Activated CD8-positive, alpha-beta memory T cell treated with anti-CD3 and anti-CD28 coated beads, Interleukin-2, amount 10 ng/mL, durations not matched to agents 7 days and 5 days (primary cell): ENCODE measurements around the gene PTGIS. TPM values are rescaled to one million over a fixed set of nuclear protein-coding genes. Genes with fewer than 3 reads are reported as not detected.

ENCODE experiments used
- ATAC-seq: fragments of 150-1000 bp; cut with Tn5 transposase; one replicate; pipeline ENCODE4 v1.10.0; 2021; ENCODE audit warnings: moderate library complexity
- CTCF ChIA-PET: fragments of 350-600 bp; sonication (Branson Sonifier 250); formaldehyde crosslinking; loops from one replicate; lab custom pipeline; 2021; ENCODE audit warnings: antibody characterized with exemption; lab: Charles Lee
- DNase-seq: peaks from one replicate; pipeline ENCODE4 v3.0.0-alpha.2; 2020
- H3K27ac Mint-ChIP-seq: one replicate; pipeline ENCODE4 v1.8.0; 2021; ENCODE audit warnings: mild to moderate bottlenecking, mixed read lengths
- H3K27me3 Mint-ChIP-seq: one replicate; pipeline ENCODE4 v1.8.0; 2021; ENCODE audit warnings: mixed read lengths
- H3K36me3 Mint-ChIP-seq: one replicate; pipeline ENCODE4 v1.8.0; 2021; ENCODE audit warnings: mild to moderate bottlenecking, mixed read lengths
- H3K4me1 Mint-ChIP-seq: one replicate; pipeline ENCODE4 v1.8.0; 2021; ENCODE audit warnings: mixed read lengths
- H3K4me3 Mint-ChIP-seq: one replicate; pipeline ENCODE4 v1.8.0; 2021; ENCODE audit warnings: mild to moderate bottlenecking, moderate library complexity, mixed read lengths
- H3K9me3 Mint-ChIP-seq: one replicate; pipeline ENCODE4 v1.8.0; 2022; ENCODE audit warnings: low read depth, mixed read lengths
- total RNA-seq, 2 experiments: library from RNA; stranded (reverse); gene quantifications; one replicate each; pipeline ENCODE4 v1.2.3, GENCODE V29; 2021

Gene PTGIS
- total RNA-seq, 2 experiments from 2014 or later = 3.8 to 15.1 TPM

- peaks cover 16% of the 10 kb centered on the region for H3K36me3 Mint-ChIP-seq
- H3K4me1 Mint-ChIP-seq = peaks cover 8% of the 10 kb centered on the region
- H3K27me3 Mint-ChIP-seq = peaks cover 22% of the 10 kb centered on the region
- no peak overlapping the region for H3K4me3 Mint-ChIP-seq
- H3K27ac Mint-ChIP-seq = no peak overlapping the region
- CTCF ChIA-PET = interaction anchor here (0.8 to 7.9 kb wide), 6 partner anchors 15 to 331 kb away, joined by 3 to 86 read pairs (median 5); no protein-coding TSS in a partner anchor
- DNase-seq (no peak), ATAC-seq (no peak)
- peaks cover 6% of the 10 kb centered on the region for H3K9me3 Mint-ChIP-seq
Measured at GRCh38 chr20:49557449-49557848, 10.5 kb downstream of the PTGIS start.

- Mint-ChIP-seq H3K36me3 (peaks cover 17% of the 10 kb centered on the region), H3K27me3 (peaks cover 22% of the 10 kb centered on the region), H3K4me3 (no peak overlapping the region), H3K27ac (no peak overlapping the region), H3K9me3 (peaks cover 6% of the 10 kb centered on the region), H3K4me1 (peaks cover 12% of the 10 kb centered on the region)
- CTCF ChIA-PET = interaction anchor here (0.8 to 7.9 kb wide), 7 partner anchors 8 to 332 kb away, joined by 3 to 86 read pairs (median 5); no protein-coding TSS in a partner anchor
- DNase-seq = no peak
- ATAC-seq = no peak
Measured at GRCh38 chr20:49556621-49557020, 11.3 kb downstream of the PTGIS start.

GRCh38 chr20:49549801-49550551 is 18.0 kb downstream of the PTGIS start:
- Mint-ChIP-seq H3K4me1 (peaks cover 6% of the 10 kb centered on the region), H3K4me3 (no peak overlapping the region), H3K36me3 (peaks cover 14% of the 10 kb centered on the region), H3K27ac (no peak overlapping the region), H3K27me3 (peaks cover 2% of the 10 kb centered on the region), H3K9me3 (peaks cover 7% of the 10 kb centered on the region)
- DNase-seq (no peak), ATAC-seq (peak; percentile 56)
- CTCF ChIA-PET = interaction anchor here (1.1 to 15.7 kb wide), 4 partner anchors 7 to 317 kb away, joined by 3 to 559 read pairs (median 46); no protein-coding TSS in a partner anchor

GRCh38 chr20:49548371-49548947 is 19.5 kb downstream of the PTGIS start:
- Mint-ChIP-seq H3K4me1 (peaks cover 7% of the 10 kb centered on the region), H3K36me3 (peaks cover 20% of the 10 kb centered on the region), H3K9me3 (peaks cover 5% of the 10 kb centered on the region), H3K4me3 (no peak overlapping the region), H3K27me3 (no peaks in the 10 kb centered on the region), H3K27ac (no peak overlapping the region)
- DNase-seq (no peak), ATAC-seq (no peak)
- CTCF ChIA-PET = interaction anchor here (1.2 to 15.7 kb wide), 3 partner anchors 12 to 58 kb away, joined by 4 to 559 read pairs (median 7); no protein-coding TSS in a partner anchor

- H3K27ac Mint-ChIP-seq = no peak overlapping the region
- ATAC-seq (no peak), DNase-seq (no peak)
- H3K4me1 Mint-ChIP-seq = peaks cover 20% of the 10 kb centered on the region
- H3K4me3 Mint-ChIP-seq = no peak overlapping the region
- H3K36me3 Mint-ChIP-seq = peaks cover 23% of the 10 kb centered on the region
- no peaks in the 10 kb centered on the region for H3K27me3 Mint-ChIP-seq
- peaks cover 5% of the 10 kb centered on the region for H3K9me3 Mint-ChIP-seq
- CTCF ChIA-PET = interaction anchor here (1.2 to 15.7 kb wide), 3 partner anchors 8 to 301 kb away, joined by 4 to 559 read pairs (median 86); no protein-coding TSS in a partner anchor
Measured at GRCh38 chr20:49545572-49545971, 22.4 kb downstream of the PTGIS start.

GRCh38 chr20:49544535-49544934 is 23.4 kb downstream of the PTGIS start:
- no peaks in the 10 kb centered on the region for H3K27me3 Mint-ChIP-seq
- peaks cover 5% of the 10 kb centered on the region for H3K9me3 Mint-ChIP-seq
- no peak overlapping the region for H3K4me3 Mint-ChIP-seq
- H3K4me1 Mint-ChIP-seq = peaks cover 20% of the 10 kb centered on the region
- H3K27ac Mint-ChIP-seq = no peak overlapping the region
- H3K36me3 Mint-ChIP-seq = peaks cover 25% of the 10 kb centered on the region
- CTCF ChIA-PET = interaction anchor here (1.1 to 15.7 kb wide), 7 partner anchors 9 to 62 kb away, joined by 3 to 559 read pairs (median 29); no protein-coding TSS in a partner anchor
- no peak for ATAC-seq
- no peak for DNase-seq

GRCh38 chr20:49543858-49544437 is 24.0 kb downstream of the PTGIS start:
- H3K36me3 Mint-ChIP-seq = peaks cover 31% of the 10 kb centered on the region
- no peaks in the 10 kb centered on the region for H3K27me3 Mint-ChIP-seq
- H3K4me1 Mint-ChIP-seq = peaks cover 20% of the 10 kb centered on the region
- DNase-seq (no peak), ATAC-seq (no peak)
- H3K9me3 Mint-ChIP-seq = peaks cover 5% of the 10 kb centered on the region
- H3K4me3 Mint-ChIP-seq = no peak overlapping the region
- CTCF ChIA-PET = interaction anchor here (0.6 to 15.7 kb wide), 10 partner anchors 10 to 514 kb away, joined by 3 to 559 read pairs (median 30); no protein-coding TSS in a partner anchor
- no peak overlapping the region for H3K27ac Mint-ChIP-seq

- Mint-ChIP-seq H3K4me1 (peaks cover 20% of the 10 kb centered on the region), H3K36me3 (peaks cover 32% of the 10 kb centered on the region), H3K27ac (peak overlapping the region; percentile 22), H3K4me3 (no peak overlapping the region), H3K9me3 (peaks cover 5% of the 10 kb centered on the region), H3K27me3 (no peaks in the 10 kb centered on the region)
- ATAC-seq (no peak), DNase-seq (no peak)
- CTCF ChIA-PET = interaction anchor here (0.6 to 15.7 kb wide), 13 partner anchors 9 to 513 kb away, joined by 3 to 559 read pairs (median 29); partner anchors contain the start of gene SPATA2
Measured at GRCh38 chr20:49543071-49543857, 24.7 kb downstream of the PTGIS start.

GRCh38 chr20:49542514-49542991 is 25.4 kb downstream of the PTGIS start:
- Mint-ChIP-seq H3K4me1 (peaks cover 20% of the 10 kb centered on the region), H3K36me3 (peaks cover 34% of the 10 kb centered on the region), H3K27me3 (no peaks in the 10 kb centered on the region), H3K9me3 (peaks cover 5% of the 10 kb centered on the region), H3K4me3 (no peak overlapping the region), H3K27ac (peak overlapping the region; percentile 89)
- no peak for ATAC-seq
- CTCF ChIA-PET = interaction anchor here (0.6 to 15.7 kb wide), 25 partner anchors 9 to 374 kb away, joined by 3 to 559 read pairs (median 5); partner anchors contain the start of genes SLC9A8 and SPATA2
- DNase-seq = no peak

GRCh38 chr20:49541733-49542513 is 26.0 kb downstream of the PTGIS start:
- Mint-ChIP-seq H3K27ac (peak overlapping the region; percentile 89), H3K36me3 (peaks cover 32% of the 10 kb centered on the region), H3K4me3 (no peak overlapping the region), H3K4me1 (peaks cover 19% of the 10 kb centered on the region), H3K9me3 (peaks cover 5% of the 10 kb centered on the region), H3K27me3 (no peaks in the 10 kb centered on the region)
- CTCF ChIA-PET = interaction anchor here (0.6 to 15.7 kb wide), 37 partner anchors 8 to 390 kb away, joined by 3 to 559 read pairs (median 4); partner anchors contain the start of genes SLC9A8 and SPATA2
- ATAC-seq (peak; percentile 88), DNase-seq (peak; percentile 87)

GRCh38 chr20:49540687-49541435 is 27.1 kb downstream of the PTGIS start:
- Mint-ChIP-seq H3K4me3 (no peak overlapping the region), H3K4me1 (peaks cover 22% of the 10 kb centered on the region), H3K36me3 (peaks cover 29% of the 10 kb centered on the region), H3K27ac (no peak overlapping the region), H3K27me3 (no peaks in the 10 kb centered on the region), H3K9me3 (peaks cover 5% of the 10 kb centered on the region)
- DNase-seq (no peak), ATAC-seq (no peak)
- CTCF ChIA-PET = interaction anchor here (0.6 to 15.7 kb wide), 28 partner anchors 13 to 391 kb away, joined by 3 to 559 read pairs (median 5); partner anchors contain the start of gene SPATA2
